Measurements from ENCODE around the gene FAM171A2. TPM values are rescaled to one million over a fixed set of nuclear protein-coding genes. Genes with fewer than 3 reads are reported as not detected.
A peak's percentile ranks its signal among the peaks of the same experiment; 100 is the strongest.

Gene FAM171A2
- total RNA-seq, 1 experiment from 2014 or later, result 27.5 TPM

DNA sequence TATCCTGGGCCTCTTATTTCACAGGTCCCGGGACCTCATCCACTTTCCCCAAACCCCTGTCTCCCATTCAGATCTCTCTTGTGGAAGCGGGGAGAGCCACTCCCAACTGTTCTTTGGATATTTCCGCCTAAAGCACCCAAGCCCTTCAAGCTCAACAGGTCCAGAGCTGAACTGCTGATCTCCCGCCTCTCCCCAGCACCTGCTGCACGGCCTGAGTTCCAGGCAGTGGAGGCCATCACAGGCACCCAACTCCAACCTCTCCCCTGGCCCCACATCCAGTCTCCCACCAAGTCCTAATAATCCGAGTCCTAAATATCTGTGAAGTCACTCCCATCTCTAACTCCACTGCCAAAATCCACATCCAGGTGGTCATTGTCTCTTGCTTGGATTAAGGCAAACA, 19.3 kb upstream of the FAM171A2 start:
- no peak overlapping the region for H3K14ac ChIP-seq (ENCODE audit: insufficient read depth, low read length)
- no peaks in the 10 kb centered on the region; the same call in 1 of the 2 replicates for H3K4me1 ChIP-seq (ENCODE audit: insufficient read depth, low read length)

More for the DNA sequence above, 19.3 kb upstream of the FAM171A2 start:
- no peak for DNase-seq
- Histone ChIP-seq H3K79me2 (ENCODE audit: insufficient read depth, low read length) (no peaks in the 10 kb centered on the region), H4K20me1 (ENCODE audit: control insufficient read depth, insufficient read depth, insufficient read length) (no peaks in the 10 kb centered on the region), H3K27me3 (ENCODE audit: insufficient read depth, low read length) (peaks cover 14% of the 10 kb centered on the region; the same call in 1 of the 2 replicates), H2BK120ac (ENCODE audit: low read depth, low read length, poor library complexity, severe bottlenecking) (no peak overlapping the region), H3K9ac (ENCODE audit: extremely low read depth, insufficient read length, low read length) (no peak overlapping the region), H4K8ac (replicated peaks; ENCODE audit: insufficient read length, low read depth, low read length) (no peak overlapping the region), H3K27ac (ENCODE audit: insufficient read length, low read depth, low read length) (no peak overlapping the region), H3K23ac (ENCODE audit: insufficient read length, low read depth, low read length) (no peak overlapping the region), H3K4ac (ENCODE audit: low read depth, low read length) (no peak overlapping the region), H3K4me2 (ENCODE audit: insufficient read depth, insufficient read length, low read length) (no peak overlapping the region), H2BK15ac (ENCODE audit: low read depth, low read length) (no peak overlapping the region), H3K23me2 (ENCODE audit: insufficient read length, low read depth, low read length, poor library complexity, severe bottlenecking) (peaks cover 16% of the 10 kb centered on the region), H4K91ac (ENCODE audit: insufficient read length, low read depth, low read length) (no peak overlapping the region), H3K9me3 (ENCODE audit: control insufficient read depth, low read depth, low read length) (no peaks in the 10 kb centered on the region), H3K79me1 (ENCODE audit: insufficient read depth, low read depth, low read length, poor library complexity, severe bottlenecking) (no peaks in the 10 kb centered on the region), H3K18ac (ENCODE audit: insufficient read length, low read depth, low read length) (no peak overlapping the region), H2BK5ac (ENCODE audit: insufficient read length, low read length) (no peak overlapping the region), H2AK5ac (ENCODE audit: insufficient read length, low read length) (no peak overlapping the region), H4K5ac (ENCODE audit: insufficient read length, low read depth, low read length) (no peak overlapping the region), H2BK12ac (ENCODE audit: insufficient read length, low read depth, low read length) (no peak overlapping the region), H2BK20ac (ENCODE audit: low read depth, low read length, poor library complexity, severe bottlenecking) (no peak overlapping the region), H3T11ph (ENCODE audit: low read length) (no peak overlapping the region), H2AFZ (ENCODE audit: low read length) (no peak overlapping the region), H3K56ac (ENCODE audit: insufficient read length, low read depth, low read length) (no peak overlapping the region)
- Mint-ChIP-seq H3K4me3 (peak overlapping the region in 1 of 2 experiments; percentile 36; a peak in 1 of 5 replicates), H3K4me1 (peaks cover 11 to 20% of the 10 kb centered on the region in 2 experiments), H3K9me3 (no peaks in the 10 kb centered on the region), H3K36me3 (ENCODE audit: insufficient read depth in 1 of 3, low read depth in 3 of 3) (peaks cover 0 to 4% (median 0%) of the 10 kb centered on the region in 3 experiments; a peak in 1 of 7 replicates), H3K27me3 (ENCODE audit: low read depth) (peaks cover 53% of the 10 kb centered on the region), H3K27ac (no peak overlapping the region)
- TF ChIP-seq, protein P1, sequence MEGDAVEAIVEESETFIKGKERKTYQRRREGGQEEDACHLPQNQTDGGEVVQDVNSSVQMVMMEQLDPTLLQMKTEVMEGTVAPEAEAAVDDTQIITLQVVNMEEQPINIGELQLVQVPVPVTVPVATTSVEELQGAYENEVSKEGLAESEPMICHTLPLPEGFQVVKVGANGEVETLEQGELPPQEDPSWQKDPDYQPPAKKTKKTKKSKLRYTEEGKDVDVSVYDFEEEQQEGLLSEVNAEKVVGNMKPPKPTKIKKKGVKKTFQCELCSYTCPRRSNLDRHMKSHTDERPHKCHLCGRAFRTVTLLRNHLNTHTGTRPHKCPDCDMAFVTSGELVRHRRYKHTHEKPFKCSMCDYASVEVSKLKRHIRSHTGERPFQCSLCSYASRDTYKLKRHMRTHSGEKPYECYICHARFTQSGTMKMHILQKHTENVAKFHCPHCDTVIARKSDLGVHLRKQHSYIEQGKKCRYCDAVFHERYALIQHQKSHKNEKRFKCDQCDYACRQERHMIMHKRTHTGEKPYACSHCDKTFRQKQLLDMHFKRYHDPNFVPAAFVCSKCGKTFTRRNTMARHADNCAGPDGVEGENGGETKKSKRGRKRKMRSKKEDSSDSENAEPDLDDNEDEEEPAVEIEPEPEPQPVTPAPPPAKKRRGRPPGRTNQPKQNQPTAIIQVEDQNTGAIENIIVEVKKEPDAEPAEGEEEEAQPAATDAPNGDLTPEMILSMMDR (conservative IDR thresholded peaks at IDR 0.05), result no peak
- WGBS (ENCODE audit: extremely low coverage, insufficient read length, low lambda C conversion rate), result no CpG with 5 or more reads among the region's 6 CpGs

Data from H9 (cell line).